Stimulated activated naive CD8-positive, alpha-beta T cell treated with anti-CD3 and anti-CD28 coated beads, Interleukin-15, Interleukin-2, amounts not matched to agents 100 U/mL and 50 U/mL, for 24 hours (primary cell): ENCODE results near the gene RGS10.
A peak's percentile ranks its signal among the peaks of the same experiment; 100 is the strongest.
"Not testable (repeated sequence)": the region's sequence is repeated elsewhere in the genome, so short reads cannot be mapped to it uniquely, and the experiment has no call there.

Source experiments
- ATAC-seq: fragments of 150-1000 bp; cut with Tn5 transposase; one replicate; pipeline ENCODE4 v1.10.0; 2021
- DNase-seq: peaks from one replicate; pipeline ENCODE4 v3.0.0; 2021

The RGS10 gene

DNA sequence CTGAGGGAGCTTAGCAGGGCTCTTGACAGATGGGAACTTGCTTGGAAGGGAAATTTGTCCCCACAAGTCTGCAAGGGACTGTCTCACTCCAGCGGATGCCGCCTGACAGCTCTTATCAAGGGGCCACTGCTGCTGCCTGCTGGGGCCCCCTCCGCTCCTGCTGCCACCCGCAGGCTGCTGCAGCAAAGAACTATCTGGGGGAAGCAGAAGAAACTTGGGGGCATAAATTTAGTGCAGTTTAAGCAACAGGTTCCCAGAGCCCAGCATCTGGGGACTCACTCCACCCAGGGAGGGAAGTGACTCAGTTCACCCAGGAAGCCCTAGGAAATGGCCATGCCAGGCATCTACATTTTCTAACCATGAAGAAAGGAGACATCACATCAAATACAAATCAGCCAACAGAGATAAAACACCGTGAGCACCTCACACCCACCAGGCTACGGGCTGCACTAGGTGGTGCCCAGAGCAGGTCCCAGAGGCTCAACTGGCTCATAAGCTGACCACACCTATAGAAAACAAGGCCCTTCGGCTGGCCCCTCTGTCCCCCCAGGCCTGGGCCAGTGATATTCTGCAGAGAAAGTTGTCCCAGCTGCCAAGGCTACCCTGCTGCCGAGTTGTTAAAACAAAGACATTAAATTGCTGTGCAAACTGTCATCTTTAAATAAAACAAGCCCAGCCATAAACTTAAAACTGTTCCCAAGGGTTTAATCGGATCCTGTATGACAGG lies 3.7 kb downstream of the RGS10 start:
- peak; percentile 68 for DNase-seq
- ATAC-seq, result peak; percentile 30

DNA sequence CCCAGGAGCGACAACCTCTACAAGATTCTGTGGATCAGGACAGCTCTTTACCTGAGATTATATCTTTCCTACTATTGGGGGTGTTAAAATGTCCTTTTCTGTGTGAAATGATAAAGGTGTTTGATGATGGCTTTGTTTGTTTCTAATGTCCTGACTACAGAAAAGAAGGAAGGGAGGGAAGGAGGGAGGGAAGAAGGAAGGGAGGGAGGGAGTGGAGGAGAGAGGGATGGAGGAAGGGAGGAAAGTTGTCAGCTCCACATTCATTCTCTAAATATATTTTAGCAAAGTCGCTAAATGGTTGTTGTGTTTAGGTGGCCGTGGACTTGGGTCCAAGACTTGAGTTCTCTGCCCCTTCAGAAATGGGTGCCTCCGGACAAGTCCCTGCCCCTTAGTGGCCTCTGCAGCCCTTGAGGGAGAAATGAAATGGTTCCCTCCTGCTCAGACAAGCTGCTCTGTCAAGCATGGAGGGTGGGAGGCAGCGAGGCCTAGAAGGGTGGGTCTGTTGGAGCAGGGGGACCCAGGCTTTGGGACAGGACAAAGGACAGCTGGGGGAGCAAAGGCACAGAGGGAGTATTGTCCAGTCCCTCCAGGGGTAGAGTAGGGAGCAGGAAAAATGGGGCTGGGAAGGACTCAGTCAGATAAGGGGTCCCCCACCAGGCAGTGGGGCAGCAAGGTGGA lies 4.4 kb downstream of the RGS10 start:
- ATAC-seq (no peak), DNase-seq (no peak)

GRCh38 chr10:119536508-119537025 lies 6.0 kb downstream of the RGS10 start:
- ATAC-seq (no peak), DNase-seq (no peak)

DNA sequence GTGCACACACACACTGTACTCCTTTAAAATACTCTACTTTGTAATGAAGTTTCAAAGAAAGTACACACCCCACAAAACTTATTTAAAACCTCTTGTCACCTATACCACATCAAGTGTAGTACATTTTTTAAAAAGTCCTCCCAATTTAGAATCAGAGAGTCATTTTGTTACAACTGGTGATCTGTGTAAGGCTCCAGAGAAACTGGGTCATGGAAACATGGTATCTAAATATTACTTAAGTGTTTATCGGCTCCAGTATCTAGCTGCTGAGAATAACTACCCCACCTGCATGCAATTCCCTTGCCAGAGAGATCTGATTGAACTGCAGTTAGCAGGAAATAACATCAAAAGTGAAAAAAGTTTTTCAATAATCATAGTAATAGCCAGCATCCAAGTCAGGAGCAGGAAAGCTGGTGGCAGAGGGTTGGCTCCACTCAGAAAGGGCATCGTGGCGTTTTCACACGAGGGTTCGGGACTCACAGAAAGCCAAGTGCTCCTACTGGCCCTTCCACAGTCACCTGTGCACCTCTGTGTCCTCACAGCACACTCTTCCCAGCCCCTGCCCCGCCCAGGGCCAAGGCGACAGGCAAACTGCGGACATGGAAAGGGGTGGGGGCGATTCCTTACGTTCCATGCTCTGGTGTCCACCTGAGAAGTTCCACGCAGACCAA lies 6.5 kb downstream of the RGS10 start:
- peak; percentile 15 for ATAC-seq
- no peak for DNase-seq

GRCh38 chr10:119535305-119535704 lies 7.2 kb downstream of the RGS10 start:
- ATAC-seq (no peak), DNase-seq (no peak)

- no peak for ATAC-seq
- DNase-seq, result no peak
These were observed 9.0 kb downstream of the RGS10 start for GRCh38 chr10:119533473-119533872.

GRCh38 chr10:119532791-119533190 lies 9.7 kb downstream of the RGS10 start:
- not testable (repeated sequence) for DNase-seq, ATAC-seq

GRCh38 chr10:119532251-119532650 lies 10.3 kb downstream of the RGS10 start:
- not testable (repeated sequence) for DNase-seq, ATAC-seq

GRCh38 chr10:119531067-119531466 lies 11.5 kb downstream of the RGS10 start:
- DNase-seq (no peak), ATAC-seq (no peak)

DNA sequence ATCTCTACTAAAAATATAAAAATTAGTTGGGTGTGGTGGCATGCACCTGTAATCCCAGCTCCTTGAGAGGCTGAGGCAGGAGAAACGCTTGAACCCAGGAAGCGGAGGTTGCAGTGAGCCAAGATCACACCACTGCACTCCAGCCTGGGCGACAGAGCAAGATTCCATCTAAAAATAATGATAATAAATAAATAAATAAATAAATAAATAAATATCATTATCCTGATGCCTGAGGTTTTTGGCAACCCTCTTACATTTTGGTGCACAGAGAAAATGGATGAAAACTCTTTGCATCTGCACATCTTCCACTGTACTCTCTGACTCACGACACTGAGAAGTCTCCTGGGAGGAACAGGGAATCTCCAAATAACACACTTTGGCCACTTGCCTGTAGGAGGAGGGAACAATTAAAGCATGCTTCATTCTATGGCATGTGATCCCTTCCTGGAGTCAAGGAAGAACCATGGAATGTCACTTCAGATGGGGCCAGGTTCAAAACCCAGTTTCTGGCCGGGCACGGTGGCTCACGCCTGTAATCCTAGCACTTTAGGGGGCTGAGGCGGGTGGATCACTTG lies 13.8 kb downstream of the RGS10 start:
- not testable (repeated sequence) for ATAC-seq, DNase-seq

GRCh38 chr10:119526621-119527592 lies 15.6 kb downstream of the RGS10 start:
- ATAC-seq (peak; percentile 29), DNase-seq (no peak)

- ATAC-seq (no peak), DNase-seq (no peak)
These were observed 16.4 kb downstream of the RGS10 start for GRCh38 chr10:119526149-119526548.

DNA sequence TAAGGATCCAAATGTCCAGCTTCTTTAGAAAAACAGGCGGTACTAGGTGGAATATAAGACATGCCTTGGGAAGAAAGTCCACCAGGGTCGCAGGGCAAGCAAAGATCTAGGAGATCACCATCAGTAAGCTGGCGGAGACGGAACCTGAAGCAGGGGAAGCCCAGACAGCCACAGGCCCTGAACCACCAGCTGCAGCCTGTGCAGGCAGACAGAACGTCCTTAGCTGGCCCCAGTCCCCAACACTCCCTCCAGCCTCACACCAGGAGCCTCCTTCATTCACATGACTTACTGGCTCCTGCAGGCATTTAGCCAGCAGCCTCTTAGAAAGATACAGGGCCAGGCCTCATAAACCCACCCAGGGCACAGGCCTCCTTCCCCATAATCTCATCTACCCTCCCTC lies 17.4 kb downstream of the RGS10 start:
- ATAC-seq (no peak), DNase-seq (no peak)

GRCh38 chr10:119524720-119525070 lies 17.8 kb downstream of the RGS10 start:
- ATAC-seq (no peak), DNase-seq (no peak)

- DNase-seq, result no peak
These were observed 18.4 kb downstream of the RGS10 start for GRCh38 chr10:119523895-119524719.

GRCh38 chr10:119522747-119523426 lies 19.6 kb downstream of the RGS10 start:
- DNase-seq (peak; percentile 41), ATAC-seq (peak; percentile 77)

More at GRCh38 chr10:119523895-119524719, 18.4 kb downstream of the RGS10 start:
- no peak for ATAC-seq

DNA sequence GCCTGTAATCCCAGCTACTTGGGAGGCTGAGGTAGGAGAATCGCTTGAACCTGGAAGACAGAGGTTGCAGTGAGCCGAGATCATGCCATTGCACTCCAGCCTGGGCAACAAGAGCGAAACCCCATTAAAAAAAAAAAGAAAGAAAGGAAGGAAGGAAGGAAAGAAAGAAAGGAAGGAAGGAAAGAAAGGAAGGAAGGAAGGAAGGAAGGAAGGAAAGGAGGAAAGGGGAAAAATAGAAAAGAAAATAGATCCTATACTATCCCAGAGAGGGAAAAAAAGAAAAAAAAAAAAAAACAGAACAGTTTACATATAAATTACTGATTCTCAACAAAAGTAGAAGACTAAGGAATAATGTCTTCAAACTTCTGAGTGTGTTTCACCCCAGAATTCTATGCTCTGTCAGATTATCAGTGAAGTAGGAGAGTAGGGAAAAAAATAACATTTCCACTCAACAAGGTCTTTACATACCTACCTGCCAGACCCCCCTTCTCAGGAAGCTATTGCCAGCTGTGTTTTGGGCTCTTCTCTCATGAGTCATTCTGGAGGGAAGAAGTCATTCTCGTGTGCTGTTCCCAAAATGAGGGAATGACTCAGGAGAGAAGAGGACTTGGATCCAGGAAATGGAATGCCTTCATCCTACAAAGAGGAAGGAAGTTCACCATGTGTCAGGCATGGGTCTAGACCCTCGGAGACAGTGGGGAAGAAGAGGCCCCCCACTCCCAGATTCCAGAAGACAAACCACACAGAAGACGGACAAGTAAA lies 20.9 kb downstream of the RGS10 start:
- ATAC-seq (no peak), DNase-seq (no peak)

DNA sequence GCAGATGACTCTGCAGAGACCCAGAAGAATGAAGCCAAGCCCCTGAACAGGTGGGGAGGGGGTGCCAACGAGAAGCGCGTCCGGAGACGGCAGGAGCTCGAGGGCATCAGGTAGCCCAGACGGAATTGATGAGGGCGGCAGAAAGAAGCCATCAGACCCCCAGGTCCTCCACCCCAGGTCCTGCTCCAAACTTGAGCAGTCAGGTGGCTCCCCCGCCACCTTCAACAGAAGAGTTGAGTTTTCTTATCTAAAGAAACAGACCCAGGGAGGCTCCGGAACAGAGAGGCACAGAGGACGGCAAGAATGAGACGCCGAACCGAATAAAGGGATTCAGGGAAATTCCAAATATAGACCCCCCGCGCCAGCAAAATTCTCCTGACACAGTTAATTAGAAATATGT lies 22.2 kb downstream of the RGS10 start:
- ATAC-seq, result no peak

DNA sequence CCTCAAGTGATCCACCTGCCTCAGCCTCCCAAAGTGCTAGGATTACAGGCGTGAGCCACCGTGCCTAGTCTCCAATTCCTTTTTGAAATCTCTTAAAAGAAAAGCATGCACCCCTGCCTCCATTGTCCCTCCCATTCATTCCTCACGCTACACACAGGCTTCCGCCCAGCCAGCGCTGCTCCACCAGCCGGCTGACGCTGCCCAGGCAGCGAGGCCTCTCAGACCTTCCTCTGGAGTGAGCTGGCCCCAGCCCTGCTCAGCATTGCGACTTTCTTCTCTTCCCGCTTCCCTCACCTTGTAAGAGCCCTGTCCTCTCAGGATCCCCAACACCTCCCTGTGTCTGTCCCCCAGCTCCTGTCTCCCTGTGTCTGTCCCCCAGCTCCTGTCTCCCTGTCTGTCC lies 23.6 kb downstream of the RGS10 start:
- DNase-seq (no peak), ATAC-seq (no peak)

More for the DNA sequence above, 22.2 kb downstream of the RGS10 start:
- DNase-seq, result no peak
